ENCODE measurements around the gene DPP3. TPM values are rescaled to one million over a fixed set of nuclear protein-coding genes. Genes with fewer than 3 reads are reported as not detected.

Gene DPP3
- total and polyA plus RNA-seq, 12 donors: 23.6 to 70.9 (median 33.5) TPM

GRCh38 chr11:66484806-66485380 is 4.7 kb downstream of the DPP3 start:
- TF ChIP-seq POLR2A (IDR thresholded peaks at IDR 0.05): no peak
- no peak for TF ChIP-seq CTCF (IDR thresholded peaks at IDR 0.05)

GRCh38 chr11:66488957-66489356 is 8.7 kb downstream of the DPP3 start:
- TF ChIP-seq POLR2A (IDR thresholded peaks at IDR 0.05) (no peak), CTCF (IDR thresholded peaks at IDR 0.05) (no peak)
- H3K36me3 ChIP-seq (replicated peaks in 1 of 2): peaks cover 0 to 26% of the 10 kb centered on the region in 2 donors
- intact Hi-C loops (cut with DNase I): loop anchor here in 1 of 2 donors (10.0 kb wide), 1 partner anchor 56 kb away; the partner anchor contains the start of genes ACTN3 and ZDHHC24

More at GRCh38 chr11:66484806-66485380, 4.7 kb downstream of the DPP3 start:
- no peak overlapping the region for H3K4me3 ChIP-seq
- no peaks in the 10 kb centered on the region for H3K27me3 ChIP-seq
- H3K4me1 ChIP-seq (replicated peaks in 1 of 2): peaks cover 5 to 8% of the 10 kb centered on the region in 2 donors
- no peaks in the 10 kb centered on the region for H3K9me3 ChIP-seq (replicated peaks in 1 of 3)
- H3K27ac ChIP-seq: no peak overlapping the region
- H3K36me3 ChIP-seq (replicated peaks in 1 of 2): peaks cover 0 to 17% of the 10 kb centered on the region in 2 donors
- 79 to 87% (median 86%) methylated on average over 6 to 7 of the region's 7 CpGs for WGBS, 4 donors
- DNase-seq: no peak
- intact Hi-C loops (cut with DNase I): loop anchor here in 1 of 2 donors (10.0 kb wide), 1 partner anchor 60 kb away; the partner anchor contains the start of genes ACTN3 and ZDHHC24

GRCh38 chr11:66489636-66490035 is 9.4 kb downstream of the DPP3 start:
- Histone ChIP-seq H3K4me1 (replicated peaks in 1 of 2) (no peaks in the 10 kb centered on the region), H3K4me3 (no peak overlapping the region), H3K27ac (no peak overlapping the region), H3K27me3 (no peaks in the 10 kb centered on the region), H3K36me3 (replicated peaks in 1 of 2) (peaks cover 0 to 23% of the 10 kb centered on the region in 2 donors), H3K9me3 (replicated peaks in 1 of 3) (no peaks in the 10 kb centered on the region)
- no peak for DNase-seq
- TF ChIP-seq CTCF (IDR thresholded peaks at IDR 0.05): no peak
- TF ChIP-seq POLR2A (IDR thresholded peaks at IDR 0.05): no peak
- intact Hi-C loops (cut with DNase I): loop anchor here in 1 of 2 donors (10.0 kb wide), 1 partner anchor 55 kb away; the partner anchor contains the start of genes ACTN3 and ZDHHC24
- WGBS, 4 donors: 94 to 96% methylated on average over 7 of the region's 7 CpGs; no CpG with 5 or more reads in 2 of the 4 donors

More at GRCh38 chr11:66488957-66489356, 8.7 kb downstream of the DPP3 start:
- Histone ChIP-seq H3K9me3 (replicated peaks in 1 of 3) (no peaks in the 10 kb centered on the region), H3K4me3 (no peak overlapping the region), H3K27me3 (no peaks in the 10 kb centered on the region), H3K27ac (no peak overlapping the region), H3K4me1 (replicated peaks in 1 of 2) (no peaks in the 10 kb centered on the region)
- DNase-seq: no peak
- 93 to 99% (median 94%) methylated on average over 9 to 10 of the region's 10 CpGs for WGBS, 4 donors

- intact Hi-C loops (cut with DNase I): no loop called here
- DNase-seq: no peak
- Histone ChIP-seq H3K27me3 (no peaks in the 10 kb centered on the region), H3K9me3 (replicated peaks in 1 of 3) (no peaks in the 10 kb centered on the region), H3K4me1 (replicated peaks in 1 of 2) (no peaks in the 10 kb centered on the region), H3K4me3 (no peak overlapping the region), H3K36me3 (replicated peaks in 1 of 2) (peaks cover 0 to 23% of the 10 kb centered on the region in 2 donors), H3K27ac (no peak overlapping the region)
- TF ChIP-seq CTCF (IDR thresholded peaks at IDR 0.05): peak in 3 of 6 experiments; percentile 8 to 17 (median 13)
- no peak for TF ChIP-seq POLR2A (IDR thresholded peaks at IDR 0.05)
- WGBS, 4 donors: 78 to 81% (median 80%) methylated on average over 6 to 20 of the region's 20 CpGs
Observed at GRCh38 chr11:66491315-66491935, 11.2 kb downstream of the DPP3 start.

Measured in adrenal gland (tissue), 12 donors.